Measurements from ENCODE around the gene UPP1. TPM values are rescaled to one million over a fixed set of nuclear protein-coding genes. Genes with fewer than 3 reads are reported as not detected.
A peak's percentile ranks its signal among the peaks of the same experiment; 100 is the strongest.

UPP1 gene
- total and polyA plus RNA-seq, 2 of the 4 experiments (the other 2 are of a cell fraction) = 3.9 to 14.5 TPM

GRCh38 chr7:48097521-48098231, 8.6 kb downstream of the UPP1 start:
- intact Hi-C loops (cut with micrococcal nuclease) = no loop called here
- Histone ChIP-seq H3K9me1 (ENCODE audit: insufficient read depth, low read length) (peaks cover 19% of the 10 kb centered on the region), H3K14ac (replicated peaks; ENCODE audit: low read depth, low read length) (peak overlapping the region; percentile 26), H2BK5ac (ENCODE audit: low read depth, low read length, poor library complexity, severe bottlenecking) (peak overlapping the region; percentile 32), H3K36me3 (ENCODE audit: control insufficient read depth, insufficient read depth, low read length) (peaks cover 33% of the 10 kb centered on the region), H4K91ac (ENCODE audit: insufficient read depth, low read depth, low read length) (peak overlapping the region; percentile 54), H4K5ac (ENCODE audit: low read depth, low read length) (no peak overlapping the region), H3K27ac (ENCODE audit: insufficient read depth, low read length) (peak overlapping the region; percentile 48; the same call in 1 of the 2 replicates), H2AK5ac (ENCODE audit: low read depth, low read length) (peak overlapping the region; percentile 51; the same call in 1 of the 2 replicates), H2BK20ac (ENCODE audit: low read depth, low read length) (peak overlapping the region; percentile 56; the same call in 1 of the 2 replicates), H3K18ac (ENCODE audit: low read depth, low read length) (peak overlapping the region; percentile 37; the same call in 1 of the 2 replicates), H2AK9ac (replicated peaks; ENCODE audit: low read depth, low read length, poor library complexity) (no peak overlapping the region), H2AFZ (replicated peaks; ENCODE audit: low read length, poor library complexity) (no peak overlapping the region), H3K4me1 (ENCODE audit: control insufficient read depth, insufficient read depth, low read length) (peaks cover 18% of the 10 kb centered on the region), H3K27me3 (ENCODE audit: control insufficient read depth, insufficient read depth, low read length) (no peaks in the 10 kb centered on the region), H3K56ac (ENCODE audit: extremely low read depth, insufficient read depth, low read length) (no peak overlapping the region), H3K4me3 (ENCODE audit: insufficient read depth, low read depth, low read length) (no peak overlapping the region), H3K9me3 (ENCODE audit: control insufficient read depth, insufficient read depth, low read length) (no peaks in the 10 kb centered on the region), H3K9ac (ENCODE audit: low read depth, low read length) (no peak overlapping the region), H4K8ac (ENCODE audit: low read depth in 2 of 2, low read length in 2 of 2) (peak overlapping the region in 1 of 2 experiments; percentile 64; a peak in 1 of 4 replicates), H3K79me1 (ENCODE audit: low read depth in 1 of 2, low read length in 2 of 2) (peaks cover 43 to 46% of the 10 kb centered on the region in 2 experiments), H2BK15ac (ENCODE audit: low read depth, low read length) (peak overlapping the region; percentile 56; the same call in 1 of the 3 replicates), H3K4ac (ENCODE audit: low read depth, low read length) (peak overlapping the region; percentile 70), H3K23ac (ENCODE audit: low read depth, low read length) (peak overlapping the region; percentile 4; the same call in 1 of the 2 replicates), H4K20me1 (ENCODE audit: insufficient read depth, low read length) (no peaks in the 10 kb centered on the region), H2BK120ac (ENCODE audit: low read depth, low read length) (peak overlapping the region; percentile 57), H3K4me2 (ENCODE audit: low read depth, low read length) (peak overlapping the region; percentile 19; the same call in 1 of the 2 replicates)
- ATAC-seq (ENCODE audit: low read depth) (no peak), DNase-seq (no peak)
- no CpG with 5 or more reads among the region's 6 CpGs for WGBS, 2 experiments (ENCODE audit: extremely low coverage in 2 of 2, insufficient read length in 1 of 2)
- POLR2A ChIA-PET (ENCODE audit: unreplicated experiment) = no interaction called here
- TF ChIP-seq FOS (IDR thresholded peaks at IDR 0.05; ENCODE audit: low read depth, low read length) (no peak), BHLHE40 (IDR thresholded peaks at IDR 0.05; ENCODE audit: low read depth, low read length) (no peak), RFX5 (IDR thresholded peaks at IDR 0.05; ENCODE audit: low read depth, low read length) (no peak), CHD1 (IDR thresholded peaks at IDR 0.05; ENCODE audit: low read depth, low read length) (no peak), RCOR1 (IDR thresholded peaks at IDR 0.05; ENCODE audit: insufficient replicate concordance, low read length) (no peak), MAZ (IDR thresholded peaks at IDR 0.05; ENCODE audit: borderline replicate concordance, low read depth, low read length) (no peak), POLR2A (IDR thresholded peaks at IDR 0.05; ENCODE audit: low read depth, low read length) (no peak), ELK1 (IDR thresholded peaks at IDR 0.05; ENCODE audit: borderline replicate concordance, low read depth, low read length) (no peak)
- BruUV-seq (replicated peaks) = no TSS peak
- in situ Hi-C loops (cut with MboI; ENCODE audit: low sequenced_read_pairs) = loop anchor here (10.0 kb wide), 1 partner anchor 113 kb away; no protein-coding TSS in a partner anchor
- dilution Hi-C loops (cut with HindIII; ENCODE audit: low sequenced_read_pairs, unreplicated experiment) = no loop called here
- CTCF ChIA-PET = interaction anchor here (0.7 kb wide), 1 partner anchor 439 kb away, joined by 3 read pairs; no protein-coding TSS in a partner anchor

Data from IMR-90 (cell line).